ENCODE results near the gene CZIB. TPM values are rescaled to one million over a fixed set of nuclear protein-coding genes. Genes with fewer than 3 reads are reported as not detected.
A peak's percentile ranks its signal among the peaks of the same experiment; 100 is the strongest.

CZIB gene
- polyA plus RNA-seq, 2 of the 4 experiments (the other 2 are of a cell fraction), result 33.1 to 66.2 TPM

DNA sequence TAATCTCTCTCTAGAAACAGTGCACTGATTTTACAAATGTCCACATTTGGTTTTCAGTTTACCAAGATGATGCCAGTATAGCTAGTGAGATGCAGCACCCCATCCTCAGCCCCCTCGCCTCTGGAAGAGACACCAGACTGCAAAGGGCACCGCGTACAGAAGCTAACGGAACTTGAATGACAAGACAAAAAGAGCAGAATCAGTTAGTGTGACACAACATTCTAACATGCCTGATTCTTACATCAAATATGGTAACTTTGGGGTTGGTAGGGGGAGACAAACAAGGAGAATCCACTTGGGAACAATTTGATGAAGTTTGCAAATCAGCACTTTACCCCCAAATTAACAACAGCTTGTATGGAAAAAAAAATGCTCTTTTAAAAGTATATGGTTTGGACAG lies 21.9 kb upstream of the CZIB start:
- no peak for ATAC-seq
- Histone ChIP-seq H3K4me3 (no peak overlapping the region), H3K4me2 (no peak overlapping the region), H3K4me1 (peaks cover 6% of the 10 kb centered on the region; the same call in 1 of the 3 replicates), H3K27ac (no peak overlapping the region), H3K9me3 (no peaks in the 10 kb centered on the region)
- TF ChIP-seq ESRRA (IDR thresholded peaks at IDR 0.05; ENCODE audit: borderline replicate concordance, low read length) (no peak), TFCP2L1 (CRISPR knock-in tag; IDR thresholded peaks at IDR 0.05) (no peak), ZFP36 (IDR thresholded peaks at IDR 0.05; ENCODE audit: borderline replicate concordance, partially characterized antibody) (no peak), HEYL (CRISPR knock-in tag; IDR thresholded peaks at IDR 0.05) (no peak), ZC3H11A (IDR thresholded peaks at IDR 0.05) (no peak), MYC (IDR thresholded peaks at IDR 0.05; ENCODE audit: borderline replicate concordance, low read length) (no peak), RFX5 (IDR thresholded peaks at IDR 0.05) (no peak), RAD21 (conservative IDR thresholded peaks at IDR 0.05 in 1 of 2, IDR thresholded peaks at IDR 0.05 in 1 of 2) (no peak), RCOR1 (IDR thresholded peaks at IDR 0.05; ENCODE audit: low read depth, low read length) (no peak), PHF8 (IDR thresholded peaks at IDR 0.05; ENCODE audit: borderline replicate concordance, low read depth) (no peak), FOSL2 (IDR thresholded peaks at IDR 0.05) (no peak), FOSL2 (CRISPR knock-in tag; IDR thresholded peaks at IDR 0.05) (no peak), POLR2A (IDR thresholded peaks at IDR 0.05; ENCODE audit: low read length) (no peak)
- TF ChIP-seq, protein P1, sequence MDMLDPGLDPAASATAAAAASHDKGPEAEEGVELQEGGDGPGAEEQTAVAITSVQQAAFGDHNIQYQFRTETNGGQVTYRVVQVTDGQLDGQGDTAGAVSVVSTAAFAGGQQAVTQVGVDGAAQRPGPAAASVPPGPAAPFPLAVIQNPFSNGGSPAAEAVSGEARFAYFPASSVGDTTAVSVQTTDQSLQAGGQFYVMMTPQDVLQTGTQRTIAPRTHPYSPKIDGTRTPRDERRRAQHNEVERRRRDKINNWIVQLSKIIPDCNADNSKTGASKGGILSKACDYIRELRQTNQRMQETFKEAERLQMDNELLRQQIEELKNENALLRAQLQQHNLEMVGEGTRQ (IDR thresholded peaks at IDR 0.05), result no peak
- TF ChIP-seq, protein P2, sequence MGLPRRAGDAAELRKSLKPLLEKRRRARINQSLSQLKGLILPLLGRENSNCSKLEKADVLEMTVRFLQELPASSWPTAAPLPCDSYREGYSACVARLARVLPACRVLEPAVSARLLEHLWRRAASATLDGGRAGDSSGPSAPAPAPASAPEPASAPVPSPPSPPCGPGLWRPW (IDR thresholded peaks at IDR 0.05), result no peak
- TF ChIP-seq, protein P3, sequence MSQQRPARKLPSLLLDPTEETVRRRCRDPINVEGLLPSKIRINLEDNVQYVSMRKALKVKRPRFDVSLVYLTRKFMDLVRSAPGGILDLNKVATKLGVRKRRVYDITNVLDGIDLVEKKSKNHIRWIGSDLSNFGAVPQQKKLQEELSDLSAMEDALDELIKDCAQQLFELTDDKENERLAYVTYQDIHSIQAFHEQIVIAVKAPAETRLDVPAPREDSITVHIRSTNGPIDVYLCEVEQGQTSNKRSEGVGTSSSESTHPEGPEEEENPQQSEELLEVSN (IDR thresholded peaks at IDR 0.05; ENCODE audit: borderline replicate concordance, low read depth), result no peak
- POLR2A ChIA-PET, result no interaction called here
- WGBS (ENCODE audit: missing lambda C conversion rate), result 86% methylated on average over 4 of the region's 4 CpGs
- FAIRE-seq, result no peak
- DNase-seq (ENCODE audit: low read depth in 1 of 2, low spot score in 1 of 2), result no peak
- CTCF ChIA-PET, result no interaction called here

DNA sequence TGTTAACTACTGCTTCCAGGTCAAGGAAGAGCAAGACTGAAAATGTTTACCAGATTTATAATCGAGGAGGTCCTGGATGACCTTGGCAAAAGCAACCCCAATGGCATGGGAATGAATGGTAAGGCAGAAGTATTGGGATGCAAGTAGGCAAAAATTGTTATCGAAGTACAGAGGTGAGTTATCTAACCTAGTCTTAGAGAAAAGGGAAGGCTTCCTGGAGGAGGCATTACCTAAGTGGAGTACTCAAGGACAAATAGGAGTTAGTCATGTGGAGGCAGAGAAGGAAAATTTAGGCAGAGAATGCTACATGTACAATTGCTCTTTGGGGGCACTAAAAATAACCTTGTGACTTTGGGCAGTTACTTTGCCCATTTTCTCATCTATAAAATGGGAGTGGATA lies 21.4 kb upstream of the CZIB start:
- Histone ChIP-seq H3K4me2 (no peak overlapping the region), H3K27ac (no peak overlapping the region), H3K4me1 (peaks cover 11% of the 10 kb centered on the region; the same call in 2 of the 3 replicates), H3K9me3 (no peaks in the 10 kb centered on the region), H3K4me3 (no peak overlapping the region)
- ChIA-PET POLR2A (no interaction called here), CTCF (no interaction called here)
- WGBS (ENCODE audit: missing lambda C conversion rate), result 68% methylated on average over 2 of the region's 2 CpGs
- no peak for DNase-seq (ENCODE audit: low read depth in 1 of 2, low spot score in 1 of 2)
- no peak for ATAC-seq
- peak; percentile 37 for TF ChIP-seq ZFP36 (IDR thresholded peaks at IDR 0.05; ENCODE audit: borderline replicate concordance, partially characterized antibody)
- TF ChIP-seq RAD21 (conservative IDR thresholded peaks at IDR 0.05 in 1 of 2, IDR thresholded peaks at IDR 0.05 in 1 of 2), result no peak
- FAIRE-seq, result no peak

DNA sequence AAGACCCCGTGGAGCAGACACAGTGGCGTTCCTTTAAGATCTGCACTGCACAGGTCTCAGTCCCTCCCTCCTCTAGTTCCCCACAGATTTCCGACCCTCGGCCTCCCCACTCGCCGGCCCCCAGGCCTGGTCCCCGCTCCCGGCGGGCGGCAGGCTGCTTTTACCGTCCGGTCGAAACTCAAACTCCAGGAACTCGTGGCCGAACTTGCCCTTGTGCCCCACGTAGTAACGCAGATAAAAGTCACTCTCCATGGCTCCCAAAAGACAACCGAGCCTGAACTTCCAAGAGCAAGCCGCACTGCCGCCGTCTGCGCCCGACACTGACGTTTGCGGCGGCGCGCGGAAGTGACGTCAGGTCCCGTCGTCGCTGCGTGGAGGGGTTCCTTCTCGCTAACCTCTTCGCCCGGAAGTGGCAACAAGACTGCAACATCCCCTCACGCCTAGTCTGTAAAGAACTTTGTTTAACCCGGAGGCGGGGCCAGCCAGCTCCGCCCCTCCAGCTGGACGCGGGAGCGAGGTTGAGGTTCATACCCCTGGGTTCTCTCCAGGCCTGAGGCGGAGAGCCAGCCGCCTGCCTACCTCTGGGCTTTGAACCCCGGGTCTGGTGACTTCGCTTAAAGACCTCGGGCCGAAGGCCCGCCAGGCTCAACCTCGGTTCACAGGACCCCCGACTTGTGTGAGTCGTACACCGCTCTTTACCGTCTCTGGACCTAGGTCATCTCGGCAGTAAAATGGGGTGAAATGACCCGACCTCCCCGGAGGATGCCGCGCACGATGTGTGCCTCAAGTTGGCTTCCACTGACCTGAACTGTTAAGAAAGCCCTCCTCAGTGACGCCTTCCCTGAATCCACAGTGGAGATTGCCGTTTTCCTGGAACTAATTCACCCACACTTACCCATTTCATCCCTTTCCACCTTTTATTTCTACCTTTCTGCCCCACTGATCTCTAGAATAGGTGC lies 18.0 kb upstream of the CZIB start, which contains the start of gene MAGOH:
Gene MAGOH, minus strand, starts transcription at position 322 of the 959 bp plus-strand sequence. Its CDS starts 70 bp downstream, at position 252.
- H3K4me2 ChIP-seq, result peak within 1 kb of the TSS; percentile 96
- H3K27ac ChIP-seq, result peak within 1 kb of the TSS; percentile 91 to 93
- DNase-seq (ENCODE audit: low read depth in 1 of 2, low spot score in 1 of 2), result peak; percentile 92 to 93
- FAIRE-seq, result no peak
- peak; percentile 96 to 98 for ATAC-seq
- peaks cover 15% of the 10 kb centered on the region; the same call in 2 of the 3 replicates for H3K4me1 ChIP-seq
- WGBS (ENCODE audit: missing lambda C conversion rate), result 9% methylated on average over 44 of the region's 64 CpGs
- CTCF ChIA-PET, result interaction anchor here (0.9 kb wide), 1 partner anchor 16 kb away, joined by 3 read pairs; no protein-coding TSS in a partner anchor
- POLR2A ChIA-PET, result interaction anchor here (0.6 to 1.4 kb wide), 4 partner anchors 10 to 155 kb away, joined by 3 to 5 read pairs (median 4); no protein-coding TSS in a partner anchor
- H3K9me3 ChIP-seq, result no peaks in the 10 kb centered on the region
- TF ChIP-seq, protein P4, sequence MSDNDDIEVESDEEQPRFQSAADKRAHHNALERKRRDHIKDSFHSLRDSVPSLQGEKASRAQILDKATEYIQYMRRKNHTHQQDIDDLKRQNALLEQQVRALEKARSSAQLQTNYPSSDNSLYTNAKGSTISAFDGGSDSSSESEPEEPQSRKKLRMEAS (IDR thresholded peaks at IDR 0.05), result peak; percentile 66
- TF ChIP-seq POLR2A (IDR thresholded peaks at IDR 0.05; ENCODE audit: low read length) (peak; percentile 41), PHF8 (IDR thresholded peaks at IDR 0.05; ENCODE audit: borderline replicate concordance, low read depth) (peak; percentile 47), FOSL2 (IDR thresholded peaks at IDR 0.05) (no peak), FOSL2 (CRISPR knock-in tag; IDR thresholded peaks at IDR 0.05) (0 out of 2 replicates have a peak, but pooled peaks have one; percentile 4), BHLHE40 (IDR thresholded peaks at IDR 0.05; ENCODE audit: low read depth, low read length) (no peak), KDM5A (IDR thresholded peaks at IDR 0.05) (peak; percentile 89), JUN (IDR thresholded peaks at IDR 0.05) (peak; percentile 25 to 68; a peak in 2 of 5 replicates), CEBPB (IDR thresholded peaks at IDR 0.05) (no peak), GATA3 (IDR thresholded peaks at IDR 0.05; ENCODE audit: borderline replicate concordance) (no peak), ZNF302 (CRISPR knock-in tag; IDR thresholded peaks at IDR 0.05) (no peak)
- TF ChIP-seq, protein P5, sequence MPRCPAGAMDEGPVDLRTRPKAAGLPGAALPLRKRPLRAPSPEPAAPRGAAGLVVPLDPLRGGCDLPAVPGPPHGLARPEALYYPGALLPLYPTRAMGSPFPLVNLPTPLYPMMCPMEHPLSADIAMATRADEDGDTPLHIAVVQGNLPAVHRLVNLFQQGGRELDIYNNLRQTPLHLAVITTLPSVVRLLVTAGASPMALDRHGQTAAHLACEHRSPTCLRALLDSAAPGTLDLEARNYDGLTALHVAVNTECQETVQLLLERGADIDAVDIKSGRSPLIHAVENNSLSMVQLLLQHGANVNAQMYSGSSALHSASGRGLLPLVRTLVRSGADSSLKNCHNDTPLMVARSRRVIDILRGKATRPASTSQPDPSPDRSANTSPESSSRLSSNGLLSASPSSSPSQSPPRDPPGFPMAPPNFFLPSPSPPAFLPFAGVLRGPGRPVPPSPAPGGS (IDR thresholded peaks at IDR 0.05), result peak; percentile 66; the same call in 1 of the 3 replicates
- H3K4me3 ChIP-seq, result peak within 1 kb of the TSS; percentile 81

Data from A549 (cell line).